Right atrium auricular region (tissue), 2 donors: ENCODE data around the gene MRPS34. TPM values are rescaled to one million over a fixed set of nuclear protein-coding genes. Genes with fewer than 3 reads are reported as not detected.

Experiments
- DNase-seq: peaks from one replicate; pipeline ENCODE4 v3.0.0-alpha.2; 2019; ENCODE audit warnings: low spot score
- H3K27ac ChIP-seq, 2 donors: fragments of 200-600 bp; sonication (generic); 1 replicate in 1 of 2; 2 replicates in 1 of 2; pipeline ENCODE4 v1.5.1; 2016 to 2019
- H3K27me3 ChIP-seq, 2 donors: fragments of 200-600 bp; sonication (generic); one replicate each; pipeline versions ENCODE4 v1.5.1 to v1.6.0; 2017 to 2019
- H3K36me3 ChIP-seq: fragments of 200-600 bp; sonication (generic); one replicate; pipeline ENCODE4 v1.5.1; 2016
- H3K4me1 ChIP-seq, 2 donors: fragments of 200-600 bp; sonication (generic); one replicate each; pipeline versions ENCODE4 v1.5.1 to v1.6.0; 2017 to 2019
- H3K4me3 ChIP-seq, 2 donors: fragments of 200-600 bp; sonication (generic); 1 replicate in 1 of 2; 2 replicates in 1 of 2; pipeline ENCODE4 v1.5.1; 2017 to 2019; ENCODE audit warnings: mild to moderate bottlenecking in 1 of 2, moderate library complexity in 1 of 2
- H3K9me3 ChIP-seq, 2 donors: fragments of 200-600 bp; sonication (generic); one replicate each; pipeline ENCODE4 v1.5.1; 2019
- total RNA-seq, 2 donors: library from RNA; depleted of rRNA; stranded (reverse); fragments of >200 nt; gene quantifications; one replicate each; pipeline ENCODE4 v1.1.0, GENCODE V29; 2016
- TF ChIP-seq, protein P1 (sequence below), 2 donors: fragments of 200-600 bp; sonication (generic); IDR thresholded peaks; one replicate each; pipeline ENCODE4 v1.5.1; 2019; ENCODE audit warnings: antibody characterized with exemption in 2 of 2

Gene MRPS34
- total RNA-seq, 2 donors from 2014 or later: 58.8 to 77.9 TPM

DNA sequence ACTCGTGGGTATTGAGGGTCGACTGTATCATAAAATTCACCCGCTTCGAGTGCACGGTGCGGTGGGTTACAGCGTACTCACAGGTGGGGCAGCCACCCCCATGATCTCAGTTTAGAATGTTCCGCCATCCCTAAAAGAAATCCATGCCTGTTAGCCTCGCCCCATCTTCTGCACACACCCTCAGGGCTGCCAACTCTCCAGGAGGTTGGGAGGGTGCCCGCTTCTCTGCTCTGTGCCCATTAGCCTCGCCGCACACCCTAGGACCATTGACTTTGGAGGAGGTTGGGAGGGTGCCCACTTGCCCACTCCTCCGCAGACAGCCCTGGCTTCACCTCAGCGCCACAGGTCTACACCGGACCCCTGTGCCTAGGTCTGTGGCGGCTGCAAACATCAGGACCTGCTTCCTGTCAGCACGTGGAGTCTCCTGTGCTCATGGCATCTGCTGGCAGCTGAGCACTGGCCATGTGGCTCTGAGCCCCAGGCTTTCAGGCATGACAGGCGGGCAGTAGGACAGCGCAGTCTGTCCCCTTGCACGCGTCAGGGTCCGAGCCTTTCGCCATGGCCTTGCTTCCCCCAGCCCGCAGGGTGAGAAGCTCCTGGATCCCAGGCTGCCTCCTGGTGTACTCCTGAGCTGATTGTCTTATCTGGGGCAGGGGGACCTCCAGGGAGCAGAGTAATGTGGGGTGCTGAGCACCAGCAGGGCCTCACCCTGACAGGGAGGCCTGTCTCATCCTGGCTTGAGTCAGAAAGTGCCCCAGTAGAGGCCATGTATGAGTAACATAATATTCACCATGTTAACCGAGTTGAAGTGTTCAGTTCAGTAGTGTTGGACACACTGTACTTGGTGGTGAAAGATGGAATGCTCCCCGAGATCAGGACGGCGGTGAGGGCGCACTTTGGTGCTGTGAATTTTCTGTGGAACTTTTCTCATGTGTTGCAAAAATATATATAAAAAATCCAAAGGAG lies 23.5 kb downstream of the MRPS34 start:
- DNase-seq: no peak
- Histone ChIP-seq H3K27me3 (no peaks in the 10 kb centered on the region), H3K4me3 (no peak overlapping the region), H3K27ac (no peak overlapping the region), H3K36me3 (peaks cover 73% of the 10 kb centered on the region), H3K4me1 (no peaks in the 10 kb centered on the region), H3K9me3 (no peaks in the 10 kb centered on the region)
- TF ChIP-seq, protein P1, sequence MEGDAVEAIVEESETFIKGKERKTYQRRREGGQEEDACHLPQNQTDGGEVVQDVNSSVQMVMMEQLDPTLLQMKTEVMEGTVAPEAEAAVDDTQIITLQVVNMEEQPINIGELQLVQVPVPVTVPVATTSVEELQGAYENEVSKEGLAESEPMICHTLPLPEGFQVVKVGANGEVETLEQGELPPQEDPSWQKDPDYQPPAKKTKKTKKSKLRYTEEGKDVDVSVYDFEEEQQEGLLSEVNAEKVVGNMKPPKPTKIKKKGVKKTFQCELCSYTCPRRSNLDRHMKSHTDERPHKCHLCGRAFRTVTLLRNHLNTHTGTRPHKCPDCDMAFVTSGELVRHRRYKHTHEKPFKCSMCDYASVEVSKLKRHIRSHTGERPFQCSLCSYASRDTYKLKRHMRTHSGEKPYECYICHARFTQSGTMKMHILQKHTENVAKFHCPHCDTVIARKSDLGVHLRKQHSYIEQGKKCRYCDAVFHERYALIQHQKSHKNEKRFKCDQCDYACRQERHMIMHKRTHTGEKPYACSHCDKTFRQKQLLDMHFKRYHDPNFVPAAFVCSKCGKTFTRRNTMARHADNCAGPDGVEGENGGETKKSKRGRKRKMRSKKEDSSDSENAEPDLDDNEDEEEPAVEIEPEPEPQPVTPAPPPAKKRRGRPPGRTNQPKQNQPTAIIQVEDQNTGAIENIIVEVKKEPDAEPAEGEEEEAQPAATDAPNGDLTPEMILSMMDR (IDR thresholded peaks at IDR 0.05): no peak

DNA sequence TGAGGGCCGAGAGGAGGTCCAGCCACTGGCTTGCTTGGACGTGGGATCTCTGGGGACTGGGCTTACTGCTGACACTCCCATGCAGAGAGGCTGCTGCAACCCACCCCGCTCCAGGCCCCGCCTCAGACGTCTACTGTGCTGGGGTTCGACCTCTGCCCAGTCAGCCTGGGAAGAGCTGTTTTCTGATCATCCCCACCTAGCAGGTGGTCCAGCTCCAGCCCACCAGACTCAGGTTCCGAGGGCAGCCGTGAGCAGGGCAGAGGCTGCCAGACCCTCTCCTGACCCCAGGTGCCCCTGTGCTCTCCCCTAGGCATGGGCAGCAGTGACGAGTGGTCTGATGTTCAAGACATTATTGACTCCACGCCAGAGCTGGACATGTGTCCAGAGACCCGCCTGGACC lies 25.0 kb downstream of the MRPS34 start:
- TF ChIP-seq, protein P1 (IDR thresholded peaks at IDR 0.05): no peak
- H3K9me3 ChIP-seq: no peaks in the 10 kb centered on the region
- no peak overlapping the region for H3K4me3 ChIP-seq
- no peaks in the 10 kb centered on the region for H3K27me3 ChIP-seq
- DNase-seq: no peak
- no peak overlapping the region for H3K27ac ChIP-seq
- H3K4me1 ChIP-seq: no peaks in the 10 kb centered on the region
- peaks cover 78% of the 10 kb centered on the region for H3K36me3 ChIP-seq

DNA sequence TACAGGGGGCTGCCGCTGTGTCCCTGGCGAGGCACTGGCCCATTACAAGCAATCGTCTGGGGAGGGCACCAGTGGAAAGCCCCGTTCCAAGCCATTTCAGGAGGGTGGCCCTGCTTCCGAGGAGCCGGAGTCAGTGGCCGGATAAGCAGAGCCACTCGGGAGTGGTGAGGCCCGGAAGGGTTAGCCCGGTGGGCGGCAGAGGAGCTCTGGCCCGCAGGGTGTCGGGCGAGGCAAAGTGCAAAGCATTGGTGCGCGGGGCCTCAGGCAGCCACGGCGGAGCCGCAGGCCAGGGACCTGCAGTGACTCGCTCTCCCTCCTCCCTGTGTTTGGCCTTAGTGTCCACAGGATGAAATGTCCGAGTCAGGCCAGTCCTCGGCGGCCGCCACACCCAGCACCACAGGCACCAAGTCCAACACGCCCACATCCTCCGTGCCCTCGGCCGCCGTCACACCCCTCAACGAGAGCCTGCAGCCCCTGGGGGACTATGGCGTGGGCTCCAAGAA lies 26.2 kb downstream of the MRPS34 start:
- Histone ChIP-seq H3K4me1 (no peaks in the 10 kb centered on the region), H3K27ac (no peak overlapping the region), H3K36me3 (peaks cover 66% of the 10 kb centered on the region), H3K9me3 (no peaks in the 10 kb centered on the region), H3K4me3 (no peak overlapping the region), H3K27me3 (no peaks in the 10 kb centered on the region)
- TF ChIP-seq, protein P1 (IDR thresholded peaks at IDR 0.05): no peak
- DNase-seq: no peak

DNA sequence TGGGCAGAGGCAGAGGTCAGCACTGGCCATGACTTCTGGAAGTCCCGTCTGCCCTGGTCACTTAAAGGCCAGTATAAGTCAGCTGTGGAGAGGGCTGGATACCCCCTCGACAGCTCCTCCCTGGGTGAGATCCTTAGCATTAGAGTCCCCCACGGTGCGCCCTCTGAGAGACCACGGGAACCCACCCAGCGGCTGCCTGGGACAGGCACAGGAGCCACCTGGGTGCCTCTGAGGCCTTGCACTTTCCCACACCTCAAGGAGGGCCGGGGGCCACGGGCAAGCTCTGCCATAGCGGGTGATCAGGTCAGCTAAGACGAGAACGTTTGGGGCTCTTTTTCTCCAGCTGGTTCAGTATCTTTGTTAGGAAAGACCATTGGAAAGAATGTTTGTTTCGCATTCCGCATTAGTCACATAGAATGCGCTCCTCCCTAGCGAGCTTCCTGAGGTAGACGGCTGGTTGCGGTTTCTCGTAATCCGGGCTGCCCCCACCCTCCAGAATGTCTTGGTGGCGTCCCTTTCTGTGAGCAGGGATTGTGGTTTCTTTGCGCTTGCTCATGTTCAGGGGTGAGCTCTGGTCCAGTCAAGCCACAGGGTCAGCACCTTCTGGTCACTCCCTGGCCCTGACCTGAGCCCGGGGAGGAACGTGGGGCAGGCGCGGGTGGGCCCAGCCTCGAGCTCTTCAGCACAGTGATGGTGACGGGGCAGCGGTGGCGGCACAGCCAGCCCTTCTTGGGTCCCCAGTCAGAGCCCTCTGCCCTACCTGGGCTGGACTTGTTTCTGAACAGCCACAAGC lies 26.8 kb downstream of the MRPS34 start:
- H3K4me1 ChIP-seq: peaks cover 0 to 3% of the 10 kb centered on the region in 2 donors

DNA sequence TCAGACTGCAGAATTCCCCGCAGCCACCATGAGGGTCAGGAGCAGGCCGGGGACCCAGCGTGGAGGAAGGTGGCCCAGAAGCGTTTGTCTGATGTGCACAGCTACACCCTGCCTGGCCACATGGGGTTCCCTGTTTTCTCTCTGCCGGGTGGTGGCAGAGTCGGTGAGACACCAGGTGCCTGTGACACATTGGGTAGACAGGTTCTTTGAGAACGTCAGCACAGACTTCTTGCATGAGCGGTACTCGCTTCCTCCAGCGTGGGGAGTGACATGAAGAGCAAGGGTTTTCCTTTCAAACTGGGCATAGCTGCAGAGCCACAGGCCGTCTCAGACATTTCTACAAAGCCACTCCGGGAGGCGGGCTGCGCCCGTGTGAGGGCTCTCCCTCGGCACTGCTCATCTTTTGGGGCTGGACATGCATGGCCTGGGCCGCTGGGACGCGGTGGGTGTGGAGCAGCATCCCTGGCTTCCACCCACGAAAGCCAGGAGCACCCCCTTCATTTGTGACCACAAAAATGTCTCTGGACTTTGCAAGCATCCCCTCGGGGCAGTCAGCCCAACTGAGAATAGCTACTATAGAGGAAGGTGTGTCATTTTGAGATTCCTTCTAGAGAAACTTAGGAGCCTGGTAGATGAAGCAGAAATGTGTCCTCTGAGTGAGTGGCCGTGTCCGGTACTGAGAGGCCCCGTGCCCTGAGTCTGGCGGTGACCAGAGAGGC lies 27.6 kb downstream of the MRPS34 start:
- Histone ChIP-seq H3K9me3 (no peaks in the 10 kb centered on the region), H3K4me3 (no peak overlapping the region), H3K27ac (no peak overlapping the region), H3K36me3 (peaks cover 59% of the 10 kb centered on the region), H3K27me3 (no peaks in the 10 kb centered on the region), H3K4me1 (peaks cover 0 to 4% of the 10 kb centered on the region in 2 donors)
- no peak for DNase-seq
- TF ChIP-seq, protein P1 (IDR thresholded peaks at IDR 0.05): no peak

More for the DNA sequence above, 26.8 kb downstream of the MRPS34 start:
- Histone ChIP-seq H3K4me3 (no peak overlapping the region), H3K36me3 (peaks cover 62% of the 10 kb centered on the region), H3K27me3 (no peaks in the 10 kb centered on the region), H3K27ac (no peak overlapping the region), H3K9me3 (no peaks in the 10 kb centered on the region)
- DNase-seq: no peak
- TF ChIP-seq, protein P1 (IDR thresholded peaks at IDR 0.05): no peak
